K562 (cell line): ENCODE results near the gene CHCHD6. TPM values are rescaled to one million over a fixed set of nuclear protein-coding genes. Genes with fewer than 3 reads are reported as not detected.

Experiments
- ATAC-seq: fragments of 200-7000 bp; cut with Tn5 transposase; 3 replicates; pipeline ENCODE4 v1.9.1; 2020; ENCODE audit warnings: moderate library complexity
- BruUV-seq: library from RNA; stranded (reverse); fragments of 400-500 nt; replicated peaks from 2 replicates; lab custom pipeline; 2021; lab: Mats Ljungman, UMichigan
- CTCF ChIA-PET: fragments of 300-600 bp; formaldehyde crosslinking; extraction: SDS; loops from one replicate; lab custom pipeline; 2021; ENCODE audit warnings: low intra/inter-chr PET ratio; lab: Yijun Ruan, JAX
- POLR2A ChIA-PET: fragments of 300-600, 350-650 bp; sonication (Branson Sonifier 250); formaldehyde crosslinking; extraction: SDS; loops from one replicate; lab custom pipeline; 2021; ENCODE audit warnings: antibody characterized with exemption, inconsistent platforms; lab: Yijun Ruan, JAX
- DNase-seq, 4 experiments: peaks; one replicate each; pipeline versions ENCODE4 v3.0.0 to v3.0.0-alpha.2; 2011 to 2018; ENCODE audit warnings: low spot score in 3 of 4, mixed read lengths in 3 of 4; ENCODE audit errors: extremely low read depth in 1 of 4
- FAIRE-seq: peaks from 2 replicates; lab custom pipeline; 2011; peaks lifted over from hg19 to GRCh38; lab: Jason Lieb, UNC
- H2AFZ ChIP-seq: 2 replicates; pipeline ENCODE4 v1.6.0; 2011; ENCODE audit warnings: low read depth, low read length, control low read depth, inconsistent platforms
- H3K27ac ChIP-seq: fragments of 200-600 bp; 3 replicates; pipeline ENCODE4 v1.8.0; 2011; ENCODE audit warnings: low read depth, mild to moderate bottlenecking, control low read depth, inconsistent platforms, low read length, moderate library complexity, mixed read lengths; ENCODE audit errors: extremely low read depth
- H3K27me3 ChIP-seq, 2 experiments: fragments of 300-600 bp in 1 of 2; 2 replicates in 1 of 2; 3 replicates in 1 of 2; pipeline versions ENCODE4 v1.6.0 to v1.8.0; 2011; ENCODE audit warnings: inconsistent platforms in 2 of 2, low read length in 2 of 2, mild to moderate bottlenecking in 1 of 2, mixed read lengths in 1 of 2, moderate library complexity in 1 of 2; ENCODE audit not compliant: control insufficient read depth in 2 of 2, insufficient read depth in 2 of 2
- H3K36me3 ChIP-seq: fragments of 300-600 bp; 3 replicates; pipeline ENCODE4 v1.8.0; 2011; ENCODE audit warnings: mild to moderate bottlenecking, low read length, inconsistent platforms; ENCODE audit not compliant: control insufficient read depth, insufficient read depth
- H3K4me1 ChIP-seq, 2 experiments: fragments of 200-600 bp in 1 of 2; replicated peaks in 1 of 2; 2 replicates in 1 of 2; 3 replicates in 1 of 2; pipeline versions ENCODE4 v1.5.1 to v1.8.0; 2011; ENCODE audit warnings: inconsistent platforms in 2 of 2, low read length in 2 of 2, mild to moderate bottlenecking in 1 of 2, mixed read lengths in 1 of 2, moderate library complexity in 1 of 2; ENCODE audit not compliant: control insufficient read depth in 2 of 2, insufficient read depth in 2 of 2
- H3K4me2 ChIP-seq: 2 replicates; pipeline ENCODE4 v1.6.1; 2011; ENCODE audit warnings: low read length, control low read depth, inconsistent platforms, mixed read lengths; ENCODE audit not compliant: insufficient read depth
- H3K4me3 ChIP-seq: fragments of 200-600 bp; sonication (generic), shearing (Covaris generic); 2 replicates; pipeline ENCODE4 v1.5.1; 2016; ENCODE audit warnings: control low read depth, inconsistent platforms
- H3K79me2 ChIP-seq: fragments of 200-600 bp; 3 replicates; pipeline ENCODE4 v1.8.0; 2011; ENCODE audit warnings: low read length, inconsistent platforms; ENCODE audit not compliant: control insufficient read depth, insufficient read depth
- H3K9ac ChIP-seq, 2 experiments: 2 replicates each; pipeline versions ENCODE4 v1.6.0 to v1.6.1; 2011; ENCODE audit warnings: low read depth in 2 of 2, low read length in 2 of 2, control low read depth in 1 of 2, inconsistent platforms in 1 of 2, mild to moderate bottlenecking in 1 of 2, mixed read lengths in 1 of 2; ENCODE audit not compliant: insufficient read depth in 1 of 2
- H3K9me1 ChIP-seq: one replicate; pipeline ENCODE4 v1.6.0; 2011; ENCODE audit warnings: inconsistent platforms, mild to moderate bottlenecking, low read length, moderate library complexity; ENCODE audit not compliant: control insufficient read depth, insufficient read depth
- H3K9me3 ChIP-seq: replicated peaks from 2 replicates; pipeline ENCODE4 v1.5.1; 2011; ENCODE audit warnings: low read depth, low read length, inconsistent platforms; ENCODE audit not compliant: control insufficient read depth, insufficient read depth
- H4K20me1 ChIP-seq: replicated peaks from 2 replicates; pipeline ENCODE4 v1.6.1; 2011; ENCODE audit warnings: low read length, inconsistent platforms, mixed read lengths; ENCODE audit not compliant: control insufficient read depth, insufficient read depth
- BRF1 ChIP-seq: IDR thresholded peaks from 3 replicates; pipeline ENCODE4 v1.6.1; 2011; ENCODE audit warnings: borderline replicate concordance, mild to moderate bottlenecking; ENCODE audit not compliant: insufficient read length; ENCODE audit errors: extremely low read depth
- CCNT2 ChIP-seq: IDR thresholded peaks from 2 replicates; pipeline ENCODE4 v1.6.1; 2011; ENCODE audit warnings: borderline replicate concordance, low read depth, mild to moderate bottlenecking, moderate library complexity, mixed read lengths, low read length; ENCODE audit not compliant: insufficient read length; ENCODE audit errors: extremely low read depth
- CTBP1 ChIP-seq: fragments of 450-650 bp; IDR thresholded peaks from 2 replicates; pipeline ENCODE4 v1.6.1; 2016; ENCODE audit warnings: borderline replicate concordance
- EZH2 ChIP-seq: IDR thresholded peaks from 2 replicates; pipeline ENCODE4 v1.6.1; 2012; ENCODE audit warnings: low read depth, mild to moderate bottlenecking, inconsistent platforms, low read length, borderline replicate concordance
- FOXK1 ChIP-seq: sonication (generic); formaldehyde crosslinking; IDR thresholded peaks from 2 replicates; pipeline ENCODE4 v1.8.0; 2022; ENCODE audit warnings: missing genetic modification reagents, mild to moderate bottlenecking, borderline replicate concordance
- MAFK ChIP-seq: IDR thresholded peaks from 2 replicates; pipeline ENCODE4 v1.6.1; 2011; ENCODE audit warnings: low read length, improper control_type of control experiment
- MXD1 ChIP-seq: fragments of 250-450 bp; sonication (Bioruptor Pico); IDR thresholded peaks from 2 replicates; pipeline ENCODE4 v1.8.0; 2021; ENCODE audit warnings: borderline replicate concordance, mild to moderate bottlenecking, moderate library complexity; ENCODE audit not compliant: poor library complexity, severe bottlenecking
- POU5F1 ChIP-seq: fragments of 150-350 bp; IDR thresholded peaks from 2 replicates; pipeline ENCODE4 v1.6.1; 2014; ENCODE audit warnings: borderline replicate concordance, low read length, low read depth, mild to moderate bottlenecking; ENCODE audit not compliant: partially characterized antibody
- ZBTB11 ChIP-seq, 3 experiments: fragments of 200-800 bp in 1 of 3; fragments of 250-450 bp in 1 of 3; fragments of 450-650 bp in 1 of 3; sonication (Bioruptor Pico) in 1 of 3; sonication (Bioruptor generic) in 1 of 3; formaldehyde crosslinking in 1 of 3; IDR thresholded peaks; 2 replicates each; pipeline versions ENCODE4 v1.6.1 to v1.8.0; 2016 to 2022; ENCODE audit warnings: mild to moderate bottlenecking in 2 of 3, missing genetic modification characterization in 2 of 3, missing compliant biosample characterization in 1 of 3, moderate library complexity in 1 of 3
- ZNF212 ChIP-seq: fragments of 450-650 bp; formaldehyde crosslinking; IDR thresholded peaks from 2 replicates; pipeline ENCODE4 v1.4.0; 2020; ENCODE audit warnings: mild to moderate bottlenecking
- ZNF398 ChIP-seq: fragments of 250-450 bp; sonication (Bioruptor Pico); IDR thresholded peaks from 2 replicates; pipeline ENCODE4 v1.8.0; 2021; ENCODE audit warnings: moderate library complexity, mild to moderate bottlenecking, inconsistent platforms
- WGBS: fragments of 100-300 bp; shearing (Covaris generic); methylation state at CpG from one replicate; pipeline ENCODE4 v1.1.6; 2016; ENCODE audit warnings: low coverage, mixed read lengths; ENCODE audit not compliant: insufficient coverage; ENCODE audit errors: missing lambda C conversion rate; 5-methylcytosine and 5-hydroxymethylcytosine counted together
- in situ Hi-C: fragments of 300-500 bp; cut with MboI; formaldehyde crosslinking; loops from 4 replicates; pipeline ENCODE4 v1.15.0; 2018; ENCODE audit warnings: inconsistent platforms, mixed read lengths
- intact Hi-C: fragments of 100-400 bp; cut with micrococcal nuclease; formaldehyde crosslinking; loops from 2 replicates; pipeline ENCODE4 v1.14.2; 2022
- polyA plus RNA-seq, 8 experiments: library from polyadenylated mRNA; depleted of rRNA in 4 of 8; stranded (reverse) in 5 of 8; unstranded in 3 of 8; fragments of >200 nt; fragmentation: Nextera tagmentation in 2 of 8; fragmentation: Illumina TruSeq in 1 of 8; extraction: Ambion mirVana in 2 of 8; extraction: Trizol in 1 of 8; gene quantifications; 2 replicates each; pipeline versions ENCODE4 v1.2.1 to v1.2.3, GENCODE V29; 2011 to 2014; ENCODE audit warnings: inconsistent platforms in 1 of 8, missing spikeins in 1 of 8
- total RNA-seq, 7 experiments: library from RNA; depleted of rRNA in 6 of 7; stranded (reverse); fragments of >200 nt in 6 of 7; fragmentation: Illumina TruSeq in 2 of 7; extraction: Trizol in 2 of 7; gene quantifications; 2 replicates each; pipeline versions ENCODE4 v1.2.1 to v1.2.3, GENCODE V29; 2011 to 2021; ENCODE audit warnings: low replicate concordance in 1 of 7

CHCHD6 gene
- total and polyA plus RNA-seq, 9 of the 15 experiments (the other 6 are each of a cell fraction or from before 2014, with no cell fraction given), result 4.6 to 18.6 (median 10.9) TPM

- TF ChIP-seq CTBP1 (no peak; the same call in 1 of the 2 replicates), FOXK1 (no peak), POU5F1 (no peak), MAFK (no peak), MXD1 (CRISPR knock-in tag) (no peak), CCNT2 (no peak)
Measured at GRCh38 chr3:126832933-126833332, 128.9 kb downstream of the CHCHD6 start (continued).

GRCh38 chr3:126834596-126835471, 130.8 kb downstream of the CHCHD6 start:
- Histone ChIP-seq H3K4me3 (no peak overlapping the region), H3K36me3 (no peaks in the 10 kb centered on the region), H3K79me2 (no peaks in the 10 kb centered on the region), H4K20me1 (no peaks in the 10 kb centered on the region), H3K9me1 (no peaks in the 10 kb centered on the region), H3K4me2 (no peak overlapping the region), H3K9ac (no peak overlapping the region; a peak in 1 of 4 replicates), H3K4me1 (peaks cover 8 to 12% of the 10 kb centered on the region in 2 experiments; a peak in 4 of 5 replicates), H3K27ac (no peak overlapping the region), H2AFZ (no peak overlapping the region), H3K27me3 (no peaks in the 10 kb centered on the region), H3K9me3 (no peaks in the 10 kb centered on the region)
- in situ Hi-C loops (no loop called here), intact Hi-C loops (no loop called here)
- ATAC-seq (peak; percentile 56), DNase-seq (no peak), FAIRE-seq (no peak)
- no TSS peak for BruUV-seq
- ChIA-PET CTCF (no interaction called here), POLR2A (interaction anchor here (0.9 to 2.3 kb wide), 4 partner anchors 9 to 15 kb away, joined by 3 to 9 read pairs (median 4); no protein-coding TSS in a partner anchor)
- WGBS, result 50% methylated on average over 13 of the region's 13 CpGs
- TF ChIP-seq BRF1 (no peak), ZNF212 (CRISPR knock-in tag) (no peak), ZBTB11 (CRISPR knock-in tag; IDR thresholded peaks at IDR 0.05) (no peak), ZNF398 (CRISPR knock-in tag) (no peak), EZH2 (no peak)
